Colonic mucosa (tissue), 4 donors: Measurements from ENCODE around the gene DENND5B. TPM values are rescaled to one million over a fixed set of nuclear protein-coding genes. Genes with fewer than 3 reads are reported as not detected.

Experiments used
- DNase-seq: peaks from one replicate; pipeline ENCODE4 v3.0.0-alpha.2; 2020
- H3K27ac ChIP-seq: fragments of 200-600 bp; one replicate; pipeline ENCODE4 v1.8.0; 2021
- H3K27me3 ChIP-seq: fragments of 200-600 bp; one replicate; pipeline ENCODE4 v1.8.0; 2021
- H3K36me3 ChIP-seq: fragments of 200-600 bp; one replicate; pipeline ENCODE4 v1.8.0; 2021
- H3K4me1 ChIP-seq: fragments of 200-600 bp; one replicate; pipeline ENCODE4 v1.8.0; 2021; ENCODE audit warnings: mild to moderate bottlenecking
- H3K4me3 ChIP-seq: fragments of 200-600 bp; one replicate; pipeline ENCODE4 v1.8.0; 2021
- H3K9ac ChIP-seq, 2 donors: one replicate each; pipeline ENCODE4 v1.7.0; 2013; ENCODE audit warnings: control low read depth in 2 of 2, low read depth in 2 of 2, low read length in 2 of 2
- H3K9me3 ChIP-seq: fragments of 200-600 bp; one replicate; pipeline ENCODE4 v1.8.0; 2021
- intact Hi-C: fragments of 100-400 bp; cut with DNase I; formaldehyde crosslinking; loops from one replicate; pipeline ENCODE4 v1.14.1; 2022
- total RNA-seq, 2 donors: library from RNA; stranded (reverse); fragmentation: NEBNext Ultra II Directional in 1 of 2; extraction: Animal tissue kit (Norgen Biotek cat#: 25700) in 1 of 2; gene quantifications; one replicate each; pipeline ENCODE4 v1.2.1, GENCODE V29; 2021
- TF ChIP-seq, protein P1 (sequence below): fragments of 200-600 bp; IDR thresholded peaks from one replicate; pipeline ENCODE4 v1.8.0; 2022; ENCODE audit warnings: antibody characterized with exemption, mild to moderate bottlenecking
- donor health status: healthy.
- donor health status: DM: no; HTN: no; CAD: no.
- donor health status: DM: no; HTN: no; CAD: no.

The DENND5B gene
- total RNA-seq, 2 donors from 2014 or later = 3.9 to 11.8 TPM

DNA sequence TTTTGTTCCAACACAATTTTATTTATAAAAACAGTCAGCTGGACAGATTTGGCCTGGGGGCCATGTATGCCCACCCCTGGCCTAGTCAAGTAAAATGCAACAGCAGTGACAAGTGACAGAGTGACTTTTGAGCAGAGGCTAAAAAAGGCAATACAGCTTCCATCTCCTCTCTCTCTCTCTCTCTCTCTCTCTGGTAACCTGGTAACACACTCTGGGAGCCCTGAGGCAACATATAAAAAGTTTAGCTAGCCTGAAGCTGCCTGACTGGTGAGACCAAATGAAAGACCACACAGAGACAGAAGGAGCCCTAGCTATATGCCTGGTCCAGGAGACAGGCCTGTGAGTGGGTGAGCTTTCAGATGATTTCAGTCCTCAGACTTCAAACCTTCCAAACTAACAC is 105.4 kb downstream of the DENND5B start:
- Histone ChIP-seq H3K36me3 (no peaks in the 10 kb centered on the region), H3K27ac (no peak overlapping the region), H3K4me3 (no peak overlapping the region), H3K27me3 (no peaks in the 10 kb centered on the region), H3K4me1 (no peaks in the 10 kb centered on the region), H3K9ac (no peak overlapping the region), H3K9me3 (no peaks in the 10 kb centered on the region)
- TF ChIP-seq, protein P1, sequence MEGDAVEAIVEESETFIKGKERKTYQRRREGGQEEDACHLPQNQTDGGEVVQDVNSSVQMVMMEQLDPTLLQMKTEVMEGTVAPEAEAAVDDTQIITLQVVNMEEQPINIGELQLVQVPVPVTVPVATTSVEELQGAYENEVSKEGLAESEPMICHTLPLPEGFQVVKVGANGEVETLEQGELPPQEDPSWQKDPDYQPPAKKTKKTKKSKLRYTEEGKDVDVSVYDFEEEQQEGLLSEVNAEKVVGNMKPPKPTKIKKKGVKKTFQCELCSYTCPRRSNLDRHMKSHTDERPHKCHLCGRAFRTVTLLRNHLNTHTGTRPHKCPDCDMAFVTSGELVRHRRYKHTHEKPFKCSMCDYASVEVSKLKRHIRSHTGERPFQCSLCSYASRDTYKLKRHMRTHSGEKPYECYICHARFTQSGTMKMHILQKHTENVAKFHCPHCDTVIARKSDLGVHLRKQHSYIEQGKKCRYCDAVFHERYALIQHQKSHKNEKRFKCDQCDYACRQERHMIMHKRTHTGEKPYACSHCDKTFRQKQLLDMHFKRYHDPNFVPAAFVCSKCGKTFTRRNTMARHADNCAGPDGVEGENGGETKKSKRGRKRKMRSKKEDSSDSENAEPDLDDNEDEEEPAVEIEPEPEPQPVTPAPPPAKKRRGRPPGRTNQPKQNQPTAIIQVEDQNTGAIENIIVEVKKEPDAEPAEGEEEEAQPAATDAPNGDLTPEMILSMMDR = no peak
- intact Hi-C loops = no loop called here
- no peak for DNase-seq

DNA sequence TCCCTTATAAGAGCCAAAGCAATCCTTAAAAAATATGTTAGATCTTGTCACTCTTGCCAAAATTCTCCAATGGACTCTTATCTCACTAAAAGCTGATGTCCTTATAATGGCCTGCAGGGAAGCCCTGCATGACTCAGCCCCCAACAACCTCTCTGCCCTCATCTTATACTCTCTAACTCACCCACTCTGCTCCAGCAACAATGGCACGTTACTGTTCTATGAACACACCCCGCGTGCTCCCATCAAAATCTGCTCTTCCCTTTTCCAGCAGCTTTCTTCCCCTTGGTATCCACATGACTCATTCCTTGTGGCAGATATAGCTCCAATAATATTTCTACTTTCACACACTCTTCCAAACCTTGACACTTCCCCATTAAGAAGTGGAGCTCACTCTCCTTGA is 108.1 kb downstream of the DENND5B start:
- Histone ChIP-seq H3K9ac (no peak overlapping the region), H3K4me1 (no peaks in the 10 kb centered on the region), H3K27me3 (no peaks in the 10 kb centered on the region), H3K9me3 (no peaks in the 10 kb centered on the region), H3K36me3 (no peaks in the 10 kb centered on the region), H3K4me3 (no peak overlapping the region), H3K27ac (no peak overlapping the region)
- TF ChIP-seq, protein P1 = no peak
- no peak for DNase-seq
- intact Hi-C loops = no loop called here

DNA sequence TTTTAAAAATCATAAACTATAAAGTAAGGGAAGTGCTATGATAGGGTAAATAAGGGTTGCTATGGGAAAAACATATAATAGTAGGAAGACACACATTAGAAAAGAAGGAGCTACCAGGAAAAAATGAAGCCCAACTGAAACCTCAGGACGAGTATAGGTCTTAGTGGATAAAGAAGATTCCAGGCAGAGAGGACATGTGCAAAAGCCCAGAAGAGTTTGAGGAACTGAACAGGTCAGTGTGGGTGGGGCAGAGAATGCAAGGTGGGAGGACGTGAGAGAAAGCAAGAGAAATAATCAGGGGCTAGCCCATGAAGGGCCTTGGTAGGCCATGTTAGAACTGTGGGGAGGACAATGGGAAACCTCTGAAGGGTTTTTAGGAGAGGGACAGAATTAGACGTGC is 109.5 kb downstream of the DENND5B start:
- intact Hi-C loops = no loop called here
- H3K9me3 ChIP-seq = no peaks in the 10 kb centered on the region
- DNase-seq = no peak
- H3K27ac ChIP-seq = no peak overlapping the region
- TF ChIP-seq, protein P1 = no peak
- H3K27me3 ChIP-seq = no peaks in the 10 kb centered on the region
- no peak overlapping the region for H3K4me3 ChIP-seq
- H3K9ac ChIP-seq = no peak overlapping the region
- no peaks in the 10 kb centered on the region for H3K36me3 ChIP-seq
- H3K4me1 ChIP-seq = no peaks in the 10 kb centered on the region

DNA sequence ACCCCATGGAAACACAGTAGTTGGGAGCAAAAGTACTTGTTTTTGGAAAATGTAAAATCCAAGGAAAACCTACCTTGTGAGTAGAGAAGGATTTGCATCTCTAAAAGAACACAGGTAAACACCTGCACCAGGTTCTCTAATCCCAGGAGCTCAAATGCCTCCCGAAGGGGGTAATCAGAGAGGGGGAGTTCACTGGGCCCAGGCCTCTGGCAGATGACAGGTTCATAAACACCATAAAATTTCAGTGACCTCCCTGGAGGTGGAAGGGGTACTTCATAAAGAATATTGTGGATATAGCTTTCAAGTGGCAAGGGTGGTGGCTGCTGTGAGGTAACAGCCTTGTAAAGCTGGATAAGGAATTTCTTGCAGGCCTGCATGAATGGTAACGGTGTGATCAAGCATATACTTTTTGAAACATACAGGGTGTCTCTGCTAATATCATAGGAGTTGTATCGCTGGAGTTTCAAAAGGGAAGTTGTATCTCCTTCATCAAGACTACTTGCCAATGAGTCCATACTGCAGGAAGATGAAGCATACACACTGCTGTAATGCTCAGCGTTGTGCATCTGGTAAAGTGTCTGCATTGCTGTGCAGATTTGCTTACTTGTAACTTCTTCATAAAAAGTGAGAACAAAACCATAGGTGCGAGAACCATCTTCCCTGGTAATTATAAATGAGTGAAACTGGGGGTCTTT is 111.3 kb downstream of the DENND5B start:
- TF ChIP-seq, protein P1 = no peak
- Histone ChIP-seq H3K36me3 (no peaks in the 10 kb centered on the region), H3K4me1 (no peaks in the 10 kb centered on the region), H3K27ac (no peak overlapping the region), H3K9ac (no peak overlapping the region), H3K27me3 (no peaks in the 10 kb centered on the region), H3K9me3 (no peaks in the 10 kb centered on the region), H3K4me3 (no peak overlapping the region)
- DNase-seq = no peak
- intact Hi-C loops = no loop called here

DNA sequence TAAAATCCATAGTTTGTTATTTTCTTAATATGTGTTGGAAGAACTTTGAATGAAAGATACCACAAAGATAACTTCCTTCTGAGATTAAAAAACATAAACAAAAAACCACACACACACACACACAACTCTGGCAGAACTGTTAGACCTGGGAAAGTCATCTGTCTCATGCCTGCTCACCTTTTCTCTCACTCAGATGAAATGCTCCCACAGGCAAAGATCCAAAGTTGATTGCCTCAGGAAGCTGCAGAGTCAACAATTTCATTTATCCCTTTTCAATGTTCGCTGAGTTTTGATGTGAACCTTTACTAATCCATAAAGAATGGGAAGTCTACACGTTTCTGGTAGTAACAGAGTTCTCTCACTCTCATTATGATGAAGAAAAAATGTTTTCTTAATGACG is 112.0 kb downstream of the DENND5B start:
- H3K27me3 ChIP-seq = no peaks in the 10 kb centered on the region
- H3K27ac ChIP-seq = no peak overlapping the region
- TF ChIP-seq, protein P1 = no peak
- intact Hi-C loops = no loop called here
- no peaks in the 10 kb centered on the region for H3K9me3 ChIP-seq
- H3K9ac ChIP-seq = no peak overlapping the region
- no peaks in the 10 kb centered on the region for H3K4me1 ChIP-seq
- no peaks in the 10 kb centered on the region for H3K36me3 ChIP-seq
- no peak overlapping the region for H3K4me3 ChIP-seq
- no peak for DNase-seq
